Subcutaneous abdominal adipose tissue (tissue), 5 donors: Measurements from ENCODE around the gene PYCARD.

Source experiments
- H3K27ac ChIP-seq: one replicate; pipeline ENCODE4 v1.7.0; 2013; ENCODE audit warnings: low read depth, mild to moderate bottlenecking, inconsistent platforms, low read length, moderate library complexity
- H3K27me3 ChIP-seq, 5 donors: one replicate each; pipeline ENCODE4 v1.7.0; 2013; ENCODE audit warnings: low read length in 5 of 5, inconsistent platforms in 1 of 5; ENCODE audit not compliant: control insufficient read depth in 5 of 5, insufficient read depth in 4 of 5
- H3K36me3 ChIP-seq, 5 donors: one replicate each; pipeline ENCODE4 v1.7.0; 2013; ENCODE audit warnings: low read length in 5 of 5; ENCODE audit not compliant: control insufficient read depth in 5 of 5, insufficient read depth in 5 of 5
- H3K4me1 ChIP-seq, 5 donors: one replicate each; pipeline ENCODE4 v1.7.0; 2013; ENCODE audit warnings: low read length in 5 of 5, mild to moderate bottlenecking in 3 of 5, moderate library complexity in 1 of 5; ENCODE audit not compliant: control insufficient read depth in 5 of 5, insufficient read depth in 5 of 5
- H3K4me3 ChIP-seq, 5 donors: one replicate each; pipeline ENCODE4 v1.7.0; 2013; ENCODE audit warnings: low read length in 5 of 5, low read depth in 1 of 5
- H3K9ac ChIP-seq, 5 donors: one replicate each; pipeline ENCODE4 v1.7.0; 2013; ENCODE audit warnings: low read length in 5 of 5, mild to moderate bottlenecking in 4 of 5, moderate library complexity in 3 of 5
- H3K9me3 ChIP-seq, 5 donors: one replicate each; pipeline ENCODE4 v1.7.0; 2013; ENCODE audit warnings: low read length in 5 of 5; ENCODE audit not compliant: control insufficient read depth in 5 of 5
- donor health status: healthy.
- donor health status: healthy.
- donor health status: healthy.
- donor health status: healthy.
- donor health status: healthy.

PYCARD gene

GRCh38 chr16:31215287-31216162, 13.0 kb upstream of the PYCARD start:
- Histone ChIP-seq H3K9ac (peak overlapping the region in 2 of 5 donors; percentile 42 to 53), H3K27me3 (peaks cover 22 to 48% (median 43%) of the 10 kb centered on the region in 5 donors), H3K9me3 (no peaks in the 10 kb centered on the region), H3K4me1 (peaks cover 0 to 27% (median 26%) of the 10 kb centered on the region in 5 donors), H3K27ac (no peak overlapping the region), H3K36me3 (no peaks in the 10 kb centered on the region), H3K4me3 (peak overlapping the region; percentile 19 to 66 (median 58))

- Histone ChIP-seq H3K4me1 (peaks cover 0 to 27% (median 26%) of the 10 kb centered on the region in 5 donors), H3K27ac (no peak overlapping the region)
These were observed 12.2 kb upstream of the PYCARD start for GRCh38 chr16:31214708-31215286.

GRCh38 chr16:31213877-31214707, 11.5 kb upstream of the PYCARD start, which contains the start of gene TRIM72:
TSS of gene TRIM72 (plus strand) at chr16:31214119. CDS start at chr16:31214739, 620 bp downstream.
- H3K4me3 ChIP-seq, result peak within 1 kb of the TSS in 3 of 5 donors; percentile 58 to 66 (median 59)
- no peak within 1 kb of the TSS for H3K27ac ChIP-seq
- H3K36me3 ChIP-seq, result no peaks in the 10 kb centered on the region
- H3K9me3 ChIP-seq, result no peaks in the 10 kb centered on the region
- H3K9ac ChIP-seq, result no peak within 1 kb of the TSS
- peaks cover 0 to 27% (median 26%) of the 10 kb centered on the region in 5 donors for H3K4me1 ChIP-seq
- H3K27me3 ChIP-seq, result peaks cover 19 to 47% (median 38%) of the 10 kb centered on the region in 5 donors

More at GRCh38 chr16:31214708-31215286, 12.2 kb upstream of the PYCARD start:
- Histone ChIP-seq H3K4me3 (peak overlapping the region in 4 of 5 donors; percentile 48 to 66 (median 58)), H3K9ac (peak overlapping the region in 1 of 5 donors; percentile 53), H3K9me3 (no peaks in the 10 kb centered on the region), H3K27me3 (peaks cover 22 to 49% (median 43%) of the 10 kb centered on the region in 5 donors), H3K36me3 (no peaks in the 10 kb centered on the region)

GRCh38 chr16:31213342-31213741, 10.8 kb upstream of the PYCARD start:
- Histone ChIP-seq H3K27ac (no peak overlapping the region), H3K9me3 (no peaks in the 10 kb centered on the region), H3K4me3 (no peak overlapping the region), H3K4me1 (peaks cover 0 to 27% (median 26%) of the 10 kb centered on the region in 5 donors), H3K27me3 (peaks cover 13 to 42% (median 33%) of the 10 kb centered on the region in 5 donors), H3K36me3 (no peaks in the 10 kb centered on the region), H3K9ac (no peak overlapping the region)

DNA sequence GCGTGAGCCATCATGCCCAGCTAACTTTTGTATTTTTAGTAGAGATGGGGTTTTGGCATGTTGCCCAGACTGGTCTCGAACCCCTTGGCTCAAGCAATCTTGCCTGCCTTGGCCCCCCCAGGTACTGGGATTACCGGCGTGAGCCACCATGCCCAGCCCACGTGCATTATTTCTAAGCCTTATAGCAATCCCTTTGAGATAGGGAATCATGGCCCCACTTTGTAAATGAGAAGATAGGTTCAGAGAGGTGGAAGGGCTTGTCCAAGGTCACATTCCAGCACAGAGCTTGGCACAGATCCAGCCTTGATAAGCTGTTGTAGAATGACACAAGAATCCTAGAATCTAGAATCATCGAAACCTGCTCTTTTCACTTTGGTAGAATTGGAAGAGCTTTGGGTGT, 4.2 kb upstream of the PYCARD start:
- no peaks in the 10 kb centered on the region for H3K36me3 ChIP-seq
- peaks cover 0 to 21% (median 16%) of the 10 kb centered on the region in 5 donors for H3K4me1 ChIP-seq
- peaks cover 0 to 8% (median 5%) of the 10 kb centered on the region in 5 donors for H3K27me3 ChIP-seq
- H3K27ac ChIP-seq, result no peak overlapping the region
- H3K9me3 ChIP-seq, result no peaks in the 10 kb centered on the region
- no peak overlapping the region for H3K4me3 ChIP-seq
- H3K9ac ChIP-seq, result no peak overlapping the region

GRCh38 chr16:31204871-31205666, 2.5 kb upstream of the PYCARD start:
- Histone ChIP-seq H3K36me3 (peaks cover 0 to under 1% (median 0%) of the 10 kb centered on the region in 5 donors), H3K27me3 (peaks cover 0 to 9% (median 5%) of the 10 kb centered on the region in 5 donors), H3K27ac (no peak overlapping the region), H3K4me1 (peaks cover 0 to 35% (median 29%) of the 10 kb centered on the region in 5 donors), H3K9ac (no peak overlapping the region), H3K4me3 (no peak overlapping the region), H3K9me3 (no peaks in the 10 kb centered on the region)

DNA sequence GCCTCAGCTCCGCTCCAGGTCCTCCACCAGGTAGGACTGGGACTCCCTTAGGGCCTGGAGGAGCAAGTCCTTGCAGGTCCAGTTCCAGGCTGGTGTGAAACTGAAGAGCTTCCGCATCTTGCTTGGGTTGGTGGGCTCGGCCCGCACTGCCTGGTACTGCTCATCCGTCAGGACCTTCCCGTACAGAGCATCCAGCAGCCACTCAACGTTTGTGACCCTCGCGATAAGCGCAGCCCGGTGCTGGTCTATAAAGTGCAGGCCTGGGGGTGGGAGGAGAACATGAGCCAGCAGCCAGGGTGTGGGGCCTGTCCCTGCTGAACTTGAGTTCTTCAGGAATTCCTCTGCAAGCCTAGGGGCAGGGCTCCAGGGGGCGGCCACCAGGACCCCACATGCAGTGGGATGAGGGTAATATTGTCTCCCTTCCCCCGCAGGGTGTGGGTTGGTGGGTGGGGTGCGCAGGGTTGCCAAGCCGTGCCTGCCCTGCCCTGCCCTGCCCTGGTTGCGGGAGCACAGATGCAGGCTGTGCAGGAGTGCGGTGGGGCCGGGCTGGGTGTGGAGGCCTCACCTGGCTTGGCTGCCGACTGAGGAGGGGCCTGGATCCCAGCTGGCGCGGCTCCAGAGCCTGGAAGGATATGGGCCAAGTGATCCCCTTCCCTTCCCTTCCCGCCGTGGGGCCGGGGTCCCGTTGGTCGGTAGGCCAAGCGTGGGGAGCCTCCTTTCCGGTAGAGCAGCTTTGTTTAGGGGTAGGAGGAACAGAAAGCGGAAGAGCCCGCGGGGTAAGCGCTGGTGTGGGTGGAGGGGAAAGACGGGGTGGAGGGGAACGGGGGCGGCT, 762 bp downstream of the PYCARD start:
- H3K27me3 ChIP-seq, result peaks cover 0 to 3% (median 0%) of the 10 kb centered on the region in 5 donors
- H3K4me1 ChIP-seq, result peaks cover 0 to 38% (median 36%) of the 10 kb centered on the region in 5 donors
- H3K36me3 ChIP-seq, result peaks cover 0 to 20% (median 13%) of the 10 kb centered on the region in 5 donors
- peak overlapping the region in 3 of 5 donors; percentile 41 to 74 (median 66) for H3K9ac ChIP-seq
- peak overlapping the region; percentile 68 to 93 (median 82) for H3K4me3 ChIP-seq
- H3K9me3 ChIP-seq, result no peaks in the 10 kb centered on the region
- no peak overlapping the region for H3K27ac ChIP-seq

GRCh38 chr16:31200821-31201568, 1.6 kb downstream of the PYCARD start:
- peaks cover 0 to 38% (median 36%) of the 10 kb centered on the region in 5 donors for H3K4me1 ChIP-seq
- peaks cover 2 to 25% (median 19%) of the 10 kb centered on the region in 5 donors for H3K36me3 ChIP-seq
- peak overlapping the region in 2 of 5 donors; percentile 66 to 74 for H3K9ac ChIP-seq
- H3K27ac ChIP-seq, result no peak overlapping the region
- H3K4me3 ChIP-seq, result peak overlapping the region; percentile 68 to 93 (median 82)
- H3K27me3 ChIP-seq, result peaks cover 0 to 3% (median 0%) of the 10 kb centered on the region in 5 donors
- H3K9me3 ChIP-seq, result no peaks in the 10 kb centered on the region
